ENCODE measurements around the gene LARGE1. TPM values are rescaled to one million over a fixed set of nuclear protein-coding genes. Genes with fewer than 3 reads are reported as not detected.

Gene LARGE1
- total and polyA plus RNA-seq, 2 of the 13 experiments (the other 11 are each of a cell fraction or from before 2014, with no cell fraction given), result 8.4 to 11.0 TPM

- TF ChIP-seq, protein P1, sequence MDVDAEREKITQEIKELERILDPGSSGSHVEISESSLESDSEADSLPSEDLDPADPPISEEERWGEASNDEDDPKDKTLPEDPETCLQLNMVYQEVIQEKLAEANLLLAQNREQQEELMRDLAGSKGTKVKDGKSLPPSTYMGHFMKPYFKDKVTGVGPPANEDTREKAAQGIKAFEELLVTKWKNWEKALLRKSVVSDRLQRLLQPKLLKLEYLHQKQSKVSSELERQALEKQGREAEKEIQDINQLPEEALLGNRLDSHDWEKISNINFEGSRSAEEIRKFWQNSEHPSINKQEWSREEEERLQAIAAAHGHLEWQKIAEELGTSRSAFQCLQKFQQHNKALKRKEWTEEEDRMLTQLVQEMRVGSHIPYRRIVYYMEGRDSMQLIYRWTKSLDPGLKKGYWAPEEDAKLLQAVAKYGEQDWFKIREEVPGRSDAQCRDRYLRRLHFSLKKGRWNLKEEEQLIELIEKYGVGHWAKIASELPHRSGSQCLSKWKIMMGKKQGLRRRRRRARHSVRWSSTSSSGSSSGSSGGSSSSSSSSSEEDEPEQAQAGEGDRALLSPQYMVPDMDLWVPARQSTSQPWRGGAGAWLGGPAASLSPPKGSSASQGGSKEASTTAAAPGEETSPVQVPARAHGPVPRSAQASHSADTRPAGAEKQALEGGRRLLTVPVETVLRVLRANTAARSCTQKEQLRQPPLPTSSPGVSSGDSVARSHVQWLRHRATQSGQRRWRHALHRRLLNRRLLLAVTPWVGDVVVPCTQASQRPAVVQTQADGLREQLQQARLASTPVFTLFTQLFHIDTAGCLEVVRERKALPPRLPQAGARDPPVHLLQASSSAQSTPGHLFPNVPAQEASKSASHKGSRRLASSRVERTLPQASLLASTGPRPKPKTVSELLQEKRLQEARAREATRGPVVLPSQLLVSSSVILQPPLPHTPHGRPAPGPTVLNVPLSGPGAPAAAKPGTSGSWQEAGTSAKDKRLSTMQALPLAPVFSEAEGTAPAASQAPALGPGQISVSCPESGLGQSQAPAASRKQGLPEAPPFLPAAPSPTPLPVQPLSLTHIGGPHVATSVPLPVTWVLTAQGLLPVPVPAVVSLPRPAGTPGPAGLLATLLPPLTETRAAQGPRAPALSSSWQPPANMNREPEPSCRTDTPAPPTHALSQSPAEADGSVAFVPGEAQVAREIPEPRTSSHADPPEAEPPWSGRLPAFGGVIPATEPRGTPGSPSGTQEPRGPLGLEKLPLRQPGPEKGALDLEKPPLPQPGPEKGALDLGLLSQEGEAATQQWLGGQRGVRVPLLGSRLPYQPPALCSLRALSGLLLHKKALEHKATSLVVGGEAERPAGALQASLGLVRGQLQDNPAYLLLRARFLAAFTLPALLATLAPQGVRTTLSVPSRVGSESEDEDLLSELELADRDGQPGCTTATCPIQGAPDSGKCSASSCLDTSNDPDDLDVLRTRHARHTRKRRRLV (CRISPR knock-in tag; IDR thresholded peaks at IDR 0.05), result peak; percentile 48; the same call in 1 of the 2 replicates
- no peak for TF ChIP-seq SOX13 (IDR thresholded peaks at IDR 0.05)
- peak in 1 of 2 experiments; percentile 33; a peak in 1 of 4 replicates for TF ChIP-seq SOX13 (CRISPR knock-in tag; conservative IDR thresholded peaks at IDR 0.05 in 1 of 2, IDR thresholded peaks at IDR 0.05 in 1 of 2)
- TF ChIP-seq SALL1 (CRISPR knock-in tag; IDR thresholded peaks at IDR 0.05), result peak; percentile 59
- peak; percentile 44; the same call in 1 of the 2 replicates for TF ChIP-seq MED1 (CRISPR knock-in tag; IDR thresholded peaks at IDR 0.05)
- TF ChIP-seq, protein P2, sequence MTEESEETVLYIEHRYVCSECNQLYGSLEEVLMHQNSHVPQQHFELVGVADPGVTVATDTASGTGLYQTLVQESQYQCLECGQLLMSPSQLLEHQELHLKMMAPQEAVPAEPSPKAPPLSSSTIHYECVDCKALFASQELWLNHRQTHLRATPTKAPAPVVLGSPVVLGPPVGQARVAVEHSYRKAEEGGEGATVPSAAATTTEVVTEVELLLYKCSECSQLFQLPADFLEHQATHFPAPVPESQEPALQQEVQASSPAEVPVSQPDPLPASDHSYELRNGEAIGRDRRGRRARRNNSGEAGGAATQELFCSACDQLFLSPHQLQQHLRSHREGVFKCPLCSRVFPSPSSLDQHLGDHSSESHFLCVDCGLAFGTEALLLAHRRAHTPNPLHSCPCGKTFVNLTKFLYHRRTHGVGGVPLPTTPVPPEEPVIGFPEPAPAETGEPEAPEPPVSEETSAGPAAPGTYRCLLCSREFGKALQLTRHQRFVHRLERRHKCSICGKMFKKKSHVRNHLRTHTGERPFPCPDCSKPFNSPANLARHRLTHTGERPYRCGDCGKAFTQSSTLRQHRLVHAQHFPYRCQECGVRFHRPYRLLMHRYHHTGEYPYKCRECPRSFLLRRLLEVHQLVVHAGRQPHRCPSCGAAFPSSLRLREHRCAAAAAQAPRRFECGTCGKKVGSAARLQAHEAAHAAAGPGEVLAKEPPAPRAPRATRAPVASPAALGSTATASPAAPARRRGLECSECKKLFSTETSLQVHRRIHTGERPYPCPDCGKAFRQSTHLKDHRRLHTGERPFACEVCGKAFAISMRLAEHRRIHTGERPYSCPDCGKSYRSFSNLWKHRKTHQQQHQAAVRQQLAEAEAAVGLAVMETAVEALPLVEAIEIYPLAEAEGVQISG (CRISPR knock-in tag; IDR thresholded peaks at IDR 0.05), result no peak
- TF ChIP-seq SMAD3 (CRISPR knock-in tag; IDR thresholded peaks at IDR 0.05), result 0 out of 2 replicates have a peak, but pooled peaks have one; percentile 60
- TF ChIP-seq MAZ (IDR thresholded peaks at IDR 0.05; ENCODE audit: borderline replicate concordance, low read depth, low read length), result peak; percentile 28; the same call in 1 of the 2 replicates
- peak; percentile 29; the same call in 1 of the 2 replicates for TF ChIP-seq MAZ (CRISPR knock-in tag; IDR thresholded peaks at IDR 0.05; ENCODE audit: low read depth)
- 0 out of 2 replicates have a peak, but pooled peaks have one; percentile 30 for TF ChIP-seq ZBTB7B (CRISPR knock-in tag; IDR thresholded peaks at IDR 0.05)
- no peak for TF ChIP-seq CBX2 (IDR thresholded peaks at IDR 0.05; ENCODE audit: low read depth, low read length)
- no peak for TF ChIP-seq CBX2 (CRISPR knock-in tag; IDR thresholded peaks at IDR 0.05; ENCODE audit: low read depth)
- no peak for TF ChIP-seq ZNF841 (CRISPR knock-in tag; IDR thresholded peaks at IDR 0.05; ENCODE audit: borderline replicate concordance)
- TF ChIP-seq TGIF2 (CRISPR knock-in tag; IDR thresholded peaks at IDR 0.05), result 0 out of 2 replicates have a peak, but pooled peaks have one; percentile 71
- TF ChIP-seq POGZ (CRISPR knock-in tag; IDR thresholded peaks at IDR 0.05), result peak; percentile 63
- no peak for TF ChIP-seq ZC3H13 (CRISPR knock-in tag; IDR thresholded peaks at IDR 0.05)
- TF ChIP-seq KLF12 (CRISPR knock-in tag; IDR thresholded peaks at IDR 0.05; ENCODE audit: borderline replicate concordance), result no peak
- 0 out of 2 replicates have a peak, but pooled peaks have one; percentile 8 for TF ChIP-seq KDM1A (CRISPR knock-in tag; IDR thresholded peaks at IDR 0.05)
- peak; percentile 38; the same call in 1 of the 2 replicates for TF ChIP-seq ARID5B (CRISPR knock-in tag; IDR thresholded peaks at IDR 0.05)
These were observed 340.7 kb downstream of the LARGE1 start (continued) for GRCh38 chr22:33579448-33580093.
